NCI-H1436 treated with DMSO at 0.1 percent for 48 hours (cell line): ENCODE results near the gene METTL8.
"Not testable (repeated sequence)": the region's sequence is repeated elsewhere in the genome, so short reads cannot be mapped to it uniquely, and the experiment has no call there.

Source experiments
- DNase-seq: peaks from one replicate; lab custom pipeline; 2025; lab: John Stamatoyannopoulos, UW

The METTL8 gene

DNA sequence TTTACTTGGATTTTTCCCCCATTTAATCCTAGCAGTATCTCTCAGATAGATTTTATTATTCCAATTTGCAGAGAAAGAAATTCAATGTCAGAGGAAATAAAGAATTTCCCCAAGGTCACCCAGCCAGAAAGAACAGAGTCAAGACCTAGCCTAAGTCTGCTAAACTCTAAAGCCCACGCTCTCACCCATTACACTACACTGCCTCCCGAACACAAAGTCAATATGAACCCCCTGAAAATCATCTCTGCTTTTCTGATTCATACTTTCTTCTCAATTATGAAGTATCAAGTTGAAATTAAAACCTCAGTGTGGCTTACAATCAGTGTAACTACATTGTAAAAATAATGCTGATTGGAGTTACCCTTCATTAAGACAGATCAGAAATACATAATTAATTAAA lies 89.6 kb downstream of the METTL8 start:
- DNase-seq = no peak

DNA sequence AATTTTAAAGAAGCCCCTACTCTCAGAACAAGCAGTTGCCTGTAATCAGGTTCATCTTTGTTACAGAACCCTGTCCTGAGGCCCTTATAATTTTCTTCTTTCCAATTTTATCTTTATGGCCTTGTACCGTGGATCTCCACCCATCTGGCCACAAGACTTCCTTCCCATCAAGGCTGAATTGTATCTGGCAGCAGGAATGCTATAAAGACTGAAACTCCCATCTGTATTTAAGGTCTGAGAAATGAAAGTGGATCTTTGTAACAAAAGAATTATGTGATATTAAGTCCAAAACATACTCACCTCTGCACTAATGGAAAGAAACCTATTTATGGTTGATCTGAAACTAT lies 91.8 kb downstream of the METTL8 start:
- DNase-seq = no peak

DNA sequence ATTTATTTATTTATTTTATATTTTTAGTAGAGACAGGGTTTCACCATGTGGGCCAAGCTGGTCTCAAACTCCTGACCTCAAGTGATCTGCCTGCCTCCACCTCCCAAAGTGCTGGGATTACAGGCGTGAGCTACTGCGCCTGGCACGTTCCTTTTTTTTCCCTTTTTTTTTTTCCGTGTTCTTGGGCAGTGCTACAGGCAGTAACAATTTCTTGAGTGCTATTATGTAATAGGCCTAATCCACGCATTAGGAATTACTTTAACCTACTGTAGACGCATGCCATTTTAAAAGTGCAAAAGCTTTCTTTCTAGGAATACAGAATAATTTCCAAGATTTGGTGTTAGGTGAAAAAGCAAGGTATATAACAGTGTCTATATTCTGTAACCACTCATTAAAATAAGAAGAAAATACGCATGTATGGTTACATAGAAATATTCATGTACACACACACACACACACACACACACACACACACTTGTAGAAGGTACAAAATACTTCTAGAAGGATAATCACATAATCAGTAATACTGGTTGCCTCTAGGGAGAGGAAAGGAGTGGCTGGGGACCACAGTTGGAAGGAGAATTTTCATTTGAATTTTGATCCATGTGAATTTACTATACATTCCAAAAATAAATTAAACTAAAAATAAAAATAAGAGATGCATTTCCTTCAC lies 92.3 kb downstream of the METTL8 start:
- DNase-seq = no peak

DNA sequence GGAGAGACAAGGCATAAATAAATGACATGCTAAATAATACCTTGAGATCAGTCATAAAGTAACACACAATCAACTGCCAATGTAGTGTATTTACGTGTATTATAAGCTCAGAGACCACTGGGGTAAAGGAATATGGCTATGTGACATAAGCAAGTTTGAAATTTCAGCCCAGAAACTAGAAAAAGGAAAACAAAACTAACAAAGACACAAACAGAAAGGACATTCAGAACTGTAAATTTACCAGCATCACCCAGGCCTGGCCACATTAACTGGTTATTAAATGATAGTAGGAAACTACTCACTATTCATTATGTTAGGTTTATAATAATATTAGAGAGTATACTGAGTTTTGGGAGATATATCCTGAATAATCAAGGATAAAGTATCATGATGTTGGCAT lies 98.8 kb downstream of the METTL8 start:
- DNase-seq = no peak

DNA sequence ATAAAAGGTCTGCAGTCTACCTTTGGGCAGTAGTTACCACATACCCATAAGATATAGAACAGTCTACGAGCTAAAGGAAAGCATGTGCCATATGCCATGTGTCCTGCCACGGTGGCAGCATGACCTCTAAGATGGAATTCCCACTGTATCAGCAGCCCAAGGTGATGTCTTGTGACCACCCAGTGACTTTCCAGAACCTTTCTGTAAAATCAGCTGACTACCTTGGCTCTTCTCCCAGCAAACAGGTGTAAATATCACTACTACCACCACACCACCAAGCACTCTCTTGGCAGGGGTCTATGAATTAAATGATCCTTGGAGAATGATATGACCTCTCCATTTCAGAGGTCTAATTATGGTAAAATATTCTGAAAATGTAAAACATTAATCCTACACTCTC lies 99.6 kb downstream of the METTL8 start:
- no peak for DNase-seq

DNA sequence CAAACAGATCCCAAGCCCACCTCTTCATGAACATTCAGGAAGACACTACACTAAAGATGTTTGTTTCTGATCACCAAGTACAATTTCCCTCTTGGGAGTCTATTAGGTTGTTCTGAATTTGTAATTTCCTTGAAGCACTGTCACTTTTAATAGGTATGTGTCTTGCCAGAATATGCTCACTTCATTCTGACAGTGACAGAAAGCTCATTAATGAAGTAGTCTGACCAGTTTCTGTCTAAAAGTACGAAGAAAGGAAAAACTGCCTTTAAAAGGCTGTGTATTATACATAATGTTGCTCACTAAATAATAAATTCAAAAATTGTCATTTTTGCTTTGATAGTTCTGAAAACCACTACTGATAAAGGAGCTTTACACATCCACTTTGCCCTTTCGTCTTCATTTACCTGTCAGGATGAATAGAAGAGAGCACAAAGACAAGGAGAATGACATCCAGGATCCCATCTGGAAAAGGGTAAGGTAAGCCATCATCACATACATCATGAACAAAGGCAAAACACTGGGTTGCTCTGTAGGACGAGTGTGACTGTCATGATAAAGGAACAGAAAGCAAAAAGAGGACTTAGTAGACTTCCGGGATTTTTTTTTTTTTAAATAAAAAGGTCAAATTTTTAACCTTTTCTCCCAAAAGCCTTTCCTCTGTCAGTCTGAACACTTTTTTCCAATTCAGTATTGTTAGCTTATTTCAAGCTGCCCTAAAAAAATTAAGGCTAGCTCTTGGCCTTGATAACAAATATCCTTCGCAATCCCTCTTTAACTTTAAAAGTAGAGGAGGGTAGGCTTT lies 103.4 kb downstream of the METTL8 start:
- no peak for DNase-seq

DNA sequence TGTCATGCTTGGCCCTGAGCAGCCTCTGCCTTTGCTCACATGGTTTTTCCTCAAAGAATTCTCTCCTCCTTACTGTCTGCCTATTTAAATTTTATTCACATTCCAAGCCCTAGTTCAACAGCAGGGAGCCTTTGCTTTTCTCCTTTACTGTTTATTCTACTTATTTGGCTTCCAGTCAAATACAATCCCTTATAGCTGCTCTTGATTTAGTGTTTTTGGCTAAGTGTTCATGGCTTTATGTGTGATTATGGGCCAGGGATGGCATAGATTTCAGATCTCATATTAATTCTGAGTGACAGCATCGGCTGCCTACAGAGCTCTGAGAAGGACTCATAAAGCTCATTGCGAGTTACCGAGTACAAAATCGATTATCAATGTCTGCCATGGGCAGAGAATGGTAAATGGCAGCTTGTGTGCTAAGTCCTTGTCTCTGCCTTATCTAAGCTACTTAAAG lies 106.7 kb downstream of the METTL8 start:
- DNase-seq = no peak

DNA sequence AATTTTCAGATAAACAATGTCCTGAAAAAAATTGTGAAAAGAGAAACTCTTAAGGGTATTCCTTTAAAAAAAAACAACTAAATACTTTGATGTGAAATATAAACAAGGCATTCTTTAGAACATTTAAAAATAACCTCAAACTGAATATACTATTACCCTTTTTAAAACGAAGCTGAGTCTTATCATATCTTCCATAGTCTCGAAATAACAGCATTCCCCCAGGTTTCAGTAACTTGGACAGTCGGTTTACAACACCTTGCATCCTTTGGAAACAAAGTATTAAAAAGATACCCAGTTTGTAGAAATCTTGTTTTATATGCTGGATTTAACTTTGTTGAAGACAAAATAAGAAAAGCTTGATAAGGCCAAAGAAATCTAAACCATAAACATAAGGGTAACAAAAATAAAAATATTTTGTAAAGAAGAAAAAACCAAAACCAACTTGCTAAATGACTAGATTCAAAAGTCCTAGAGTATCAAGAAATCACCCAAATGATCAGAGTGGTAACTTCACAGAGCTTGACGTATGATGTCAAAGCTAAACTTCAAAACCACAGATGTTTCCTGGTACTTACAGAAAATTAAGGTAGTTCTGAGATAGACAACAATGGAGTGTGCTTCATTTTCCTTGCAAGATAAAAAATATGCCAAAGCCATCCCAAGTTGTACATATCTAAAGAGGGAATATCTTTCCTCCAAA lies 107.8 kb downstream of the METTL8 start:
- no peak for DNase-seq

DNA sequence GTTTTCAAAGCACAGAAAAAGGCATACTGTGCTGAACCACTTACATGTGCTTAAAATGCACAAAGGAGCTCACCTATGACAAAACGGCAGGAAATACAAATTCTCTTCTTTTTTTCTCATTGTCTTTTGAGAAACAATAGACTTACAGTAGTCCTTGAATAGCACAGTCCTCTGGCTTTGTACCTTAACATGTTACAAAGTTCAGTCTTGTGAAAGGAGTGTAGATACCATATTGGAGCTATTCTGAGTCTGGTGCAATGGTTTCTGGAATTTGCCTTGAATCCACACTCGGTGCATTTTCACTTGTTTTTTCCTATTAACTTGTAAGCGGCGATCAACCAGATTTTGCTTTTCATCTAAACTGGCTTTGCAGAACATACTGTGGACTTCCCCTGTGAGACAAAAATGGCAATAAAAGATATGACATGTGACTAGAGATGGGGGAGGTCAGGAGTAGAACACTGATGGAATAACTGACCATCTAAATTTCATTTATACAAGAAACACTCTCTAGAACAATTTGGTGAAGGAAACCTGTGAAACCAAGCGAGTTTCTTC lies 109.7 kb downstream of the METTL8 start:
- DNase-seq = no peak

DNA sequence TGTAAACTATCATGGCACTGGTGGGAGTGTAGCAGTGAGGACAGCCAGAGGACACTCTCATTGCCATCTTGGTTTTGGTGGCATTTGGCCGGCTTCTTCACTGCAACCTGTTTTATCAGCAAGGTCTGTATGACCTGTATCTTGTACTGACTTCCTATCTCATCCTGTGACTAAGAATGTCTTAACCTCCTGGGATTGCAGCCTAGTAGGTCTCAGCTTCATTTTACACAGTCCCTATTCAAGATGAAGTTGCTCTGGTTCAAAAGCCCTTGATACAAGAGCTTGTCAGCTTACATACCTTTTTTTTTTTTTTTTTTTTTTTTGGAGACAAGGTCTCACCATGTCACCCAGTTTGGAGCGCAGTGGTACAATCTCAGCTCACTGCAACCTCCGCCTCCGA lies 110.9 kb downstream of the METTL8 start:
- no peak for DNase-seq

DNA sequence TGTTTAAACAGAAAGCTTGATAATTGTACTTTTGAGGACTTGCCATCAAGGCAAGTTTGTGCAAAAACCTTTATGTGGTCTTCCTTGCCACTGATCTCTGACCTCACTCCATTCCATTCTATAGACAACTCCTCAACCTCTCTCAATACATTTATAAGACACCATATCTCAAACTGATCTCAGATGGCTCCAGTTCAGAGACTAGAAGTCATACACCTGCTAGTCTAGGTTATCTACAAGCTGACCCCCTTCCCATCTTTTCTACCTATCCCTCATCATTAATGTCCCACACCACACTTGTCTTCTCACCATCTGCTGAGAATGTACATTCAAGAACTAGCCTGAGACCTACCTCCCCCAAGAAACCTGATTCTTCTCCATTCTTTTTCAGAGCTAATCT lies 113.1 kb downstream of the METTL8 start:
- no peak for DNase-seq

DNA sequence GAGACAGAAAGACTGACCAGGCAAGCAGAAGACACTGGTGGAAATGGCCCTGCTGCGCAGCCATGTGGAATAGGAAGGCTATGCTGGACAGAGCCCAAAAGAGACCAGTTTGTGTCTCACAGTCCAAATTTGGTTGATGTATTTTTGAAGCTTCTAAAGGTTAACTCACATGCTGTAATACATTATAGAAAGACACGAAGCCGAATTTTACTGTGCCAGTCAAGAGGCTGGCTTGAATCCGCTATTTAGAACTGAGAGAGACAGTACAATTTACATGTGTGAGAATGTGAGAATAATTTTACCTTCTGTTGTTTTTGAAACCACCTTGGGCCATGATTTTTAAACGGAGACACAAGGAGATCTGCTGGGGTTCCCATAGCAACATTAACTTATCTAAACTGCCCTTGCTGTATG lies 113.6 kb downstream of the METTL8 start:
- no peak for DNase-seq

DNA sequence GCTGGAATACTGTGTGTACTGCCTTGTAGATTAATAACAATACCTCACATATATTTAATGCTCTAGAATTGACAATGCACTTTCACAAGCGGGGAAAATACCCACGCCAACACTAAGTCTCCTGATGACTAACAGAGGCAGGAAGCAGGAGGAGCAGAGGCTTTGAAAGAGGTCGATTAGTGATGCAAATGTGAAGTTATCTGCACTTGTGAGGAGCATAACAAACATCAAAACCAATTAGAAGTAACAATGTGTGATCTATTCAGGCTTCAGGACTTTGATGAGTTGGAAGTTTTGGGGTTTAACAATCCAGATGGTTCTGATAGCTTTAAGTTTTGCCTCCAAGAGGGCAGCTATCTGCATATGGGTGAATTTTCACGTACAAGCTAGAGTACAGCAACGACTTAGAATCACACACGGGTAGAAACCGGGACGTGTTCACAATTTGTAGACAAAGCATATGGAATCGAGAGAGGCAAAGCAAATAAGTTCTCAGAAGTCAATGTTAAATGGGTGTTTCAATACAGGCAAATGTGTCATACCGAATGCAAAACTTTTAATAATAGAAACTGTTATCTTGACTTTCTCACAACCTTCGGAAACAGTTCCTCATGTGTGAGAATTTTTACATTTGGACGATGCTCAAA lies 114.5 kb downstream of the METTL8 start:
- DNase-seq = no peak

DNA sequence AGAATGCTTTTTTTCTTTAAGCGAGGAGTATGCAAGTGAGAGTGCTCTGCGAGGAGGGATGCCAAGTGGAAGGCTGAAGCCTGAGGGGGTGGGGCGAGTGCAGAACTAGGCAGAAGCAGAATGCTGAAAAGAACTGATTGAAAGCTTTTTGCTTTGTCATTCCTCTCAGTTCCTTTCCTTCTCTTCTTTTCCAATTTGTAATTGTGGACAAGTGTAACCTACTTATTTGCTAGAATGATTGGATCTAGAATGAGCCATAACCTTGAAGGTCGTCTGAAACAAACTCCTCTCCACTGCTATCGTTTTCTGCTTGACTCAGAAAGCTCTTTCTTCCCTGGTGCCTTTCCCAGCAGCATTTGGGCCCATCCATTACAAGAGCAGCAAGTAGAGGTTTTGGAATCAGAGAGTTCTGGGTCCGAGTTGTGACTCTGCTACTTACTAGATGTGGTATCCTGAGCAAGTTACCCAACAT lies 115.3 kb downstream of the METTL8 start:
- DNase-seq = no peak

DNA sequence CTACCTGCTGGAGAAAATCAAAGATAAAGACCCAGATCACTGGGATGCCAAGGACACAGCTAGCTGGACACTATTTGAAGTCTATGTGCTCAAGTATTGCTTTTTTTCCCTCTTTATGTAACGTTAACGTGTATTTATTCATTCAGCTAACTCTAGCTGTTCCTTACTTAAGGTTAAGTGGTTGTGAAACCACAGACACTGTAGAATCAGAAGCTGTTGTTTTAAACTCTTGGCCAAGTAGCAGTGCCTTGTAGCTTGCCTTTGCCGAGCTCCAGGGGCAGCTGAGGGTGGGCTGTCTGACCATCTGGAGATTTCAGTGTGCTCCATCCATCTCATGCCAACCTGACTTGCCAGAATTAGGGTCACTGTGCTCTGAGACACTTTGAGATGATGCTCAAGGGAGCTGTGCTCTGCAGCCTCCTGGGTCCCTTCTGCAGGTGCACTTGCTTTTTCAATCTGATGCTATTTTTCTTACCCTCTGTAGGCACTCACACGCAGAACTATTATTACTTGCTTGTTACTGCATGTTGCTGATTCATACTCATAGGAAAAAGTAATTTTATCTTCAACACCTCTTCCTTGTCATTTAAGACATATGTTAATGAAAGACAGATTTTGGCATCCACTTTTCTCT lies 116.2 kb downstream of the METTL8 start:
- no peak for DNase-seq

DNA sequence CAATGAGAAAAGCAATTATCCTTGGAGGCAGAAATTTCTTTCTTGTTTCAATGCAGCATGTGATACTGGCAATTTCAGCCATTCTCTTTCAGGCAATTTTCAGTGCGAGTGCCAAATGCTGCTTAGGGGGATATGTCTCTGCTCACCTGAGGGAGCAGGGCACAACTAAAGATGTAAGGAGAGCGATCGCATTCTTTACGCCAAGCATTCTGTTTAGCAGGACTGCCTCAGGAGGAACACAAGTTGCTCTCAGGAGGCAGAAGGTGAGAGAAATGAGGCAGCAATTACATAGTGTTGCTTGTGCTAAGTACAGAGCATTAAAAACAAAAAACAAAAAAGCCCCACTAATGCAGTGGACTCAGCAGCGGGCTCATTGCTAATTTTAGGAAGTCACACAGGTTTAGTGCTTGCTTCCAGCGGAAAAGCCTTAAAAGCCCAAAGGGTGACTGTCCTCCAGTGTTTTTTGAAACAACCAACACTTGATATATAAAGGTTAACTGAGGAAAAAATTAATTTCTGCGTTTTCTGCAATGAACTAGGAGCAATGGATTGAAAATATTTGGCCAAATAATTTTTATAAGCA lies 116.9 kb downstream of the METTL8 start:
- no peak for DNase-seq

DNA sequence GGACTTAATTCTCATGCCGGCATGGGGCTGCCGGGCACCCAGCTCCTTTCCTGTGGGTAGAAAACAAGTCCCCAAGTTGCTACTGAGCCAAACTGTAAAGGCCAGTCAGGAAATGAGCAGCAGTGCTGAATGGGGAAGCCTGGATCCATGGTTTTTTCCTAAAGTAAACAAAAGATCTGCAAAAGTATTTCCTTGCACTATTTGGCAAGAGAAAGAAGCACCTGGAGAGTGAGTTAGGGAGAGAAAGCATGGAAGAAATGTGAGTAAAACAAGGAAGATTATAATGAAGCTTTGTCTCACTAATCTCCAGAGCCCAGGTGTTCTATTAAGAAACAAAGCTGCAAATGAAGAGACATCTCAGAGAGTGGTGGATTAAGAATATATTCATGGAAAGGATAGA lies 117.6 kb downstream of the METTL8 start:
- DNase-seq = no peak

DNA sequence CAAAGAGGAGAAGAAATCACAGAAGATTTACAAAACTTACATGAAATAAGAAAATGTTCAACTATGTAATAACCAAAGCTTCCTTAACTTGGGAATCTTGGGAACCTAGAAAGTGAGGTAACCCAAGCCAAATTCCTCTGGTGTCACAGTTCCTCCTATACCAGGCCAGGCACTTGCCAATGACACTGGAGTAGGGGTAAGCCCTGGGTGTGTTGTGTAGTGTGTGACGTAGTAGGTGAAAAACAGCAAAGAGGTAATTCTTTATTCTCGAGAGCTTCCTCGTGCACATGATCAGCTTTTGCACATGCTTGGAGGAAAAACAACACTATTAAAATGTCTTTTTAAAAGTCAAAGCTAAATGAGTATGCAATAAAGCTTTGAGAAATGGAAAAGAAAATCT lies 118.0 kb downstream of the METTL8 start:
- no peak for DNase-seq

DNA sequence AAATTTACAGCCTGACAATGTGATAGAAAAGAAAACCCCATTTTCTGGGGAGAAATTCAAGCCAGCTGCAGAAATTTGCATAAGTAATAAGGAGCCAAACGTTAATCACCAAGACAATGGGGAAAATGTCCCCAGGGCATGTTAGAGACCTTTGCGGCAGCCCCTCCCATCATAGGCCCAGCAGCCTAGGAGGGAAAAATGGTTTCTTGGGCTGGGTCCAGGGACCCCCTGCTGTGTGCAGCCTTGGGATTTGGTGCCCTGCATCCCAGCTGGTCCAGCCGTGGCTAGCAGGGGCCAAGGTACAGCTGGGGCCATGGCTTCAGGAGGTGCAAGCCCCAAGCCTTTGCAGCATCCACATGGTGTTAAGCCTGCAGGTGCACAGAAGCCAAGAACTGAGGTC lies 121.6 kb downstream of the METTL8 start:
- not testable (repeated sequence) for DNase-seq

DNA sequence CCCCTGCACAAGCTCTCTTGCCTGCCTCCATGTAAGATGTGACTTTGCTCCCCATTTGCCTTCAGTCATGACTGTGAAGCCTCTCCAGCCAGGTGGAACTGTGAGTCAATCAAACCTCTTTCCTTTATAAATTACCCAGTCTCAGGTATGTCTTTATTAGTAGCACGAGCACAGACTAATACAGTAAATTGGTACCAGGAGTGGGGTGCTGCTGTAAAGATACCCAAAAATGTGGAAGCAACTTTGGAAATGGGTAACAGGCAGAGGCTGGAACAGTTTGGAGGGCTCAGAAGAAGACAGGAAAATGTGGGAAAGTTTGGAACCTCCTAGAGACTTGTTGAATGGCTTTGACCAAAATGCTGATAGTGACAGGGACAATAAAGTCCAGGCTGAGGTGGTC lies 122.2 kb downstream of the METTL8 start:
- not testable (repeated sequence) for DNase-seq

DNA sequence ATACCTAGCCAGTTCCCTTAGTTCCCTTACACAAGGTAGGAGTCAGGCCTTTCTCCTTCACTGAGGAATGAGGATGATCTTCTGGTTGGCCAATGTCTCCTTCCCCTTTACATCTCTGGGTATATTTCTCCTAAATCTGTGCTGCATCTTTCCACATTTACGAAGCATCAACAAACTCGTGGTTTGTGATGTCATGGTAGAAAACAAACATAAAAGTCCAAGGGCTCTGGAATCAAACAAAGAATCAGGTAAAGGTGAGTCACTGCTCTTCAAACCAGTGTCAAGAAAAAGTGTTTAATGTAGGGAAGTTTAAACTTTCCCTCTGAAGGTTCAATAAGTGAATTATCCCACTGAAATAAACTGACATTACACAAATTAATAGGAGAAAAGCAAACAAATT lies 122.9 kb downstream of the METTL8 start:
- DNase-seq = no peak
